ENCODE data around the gene BEST2.

The BEST2 gene

DNA sequence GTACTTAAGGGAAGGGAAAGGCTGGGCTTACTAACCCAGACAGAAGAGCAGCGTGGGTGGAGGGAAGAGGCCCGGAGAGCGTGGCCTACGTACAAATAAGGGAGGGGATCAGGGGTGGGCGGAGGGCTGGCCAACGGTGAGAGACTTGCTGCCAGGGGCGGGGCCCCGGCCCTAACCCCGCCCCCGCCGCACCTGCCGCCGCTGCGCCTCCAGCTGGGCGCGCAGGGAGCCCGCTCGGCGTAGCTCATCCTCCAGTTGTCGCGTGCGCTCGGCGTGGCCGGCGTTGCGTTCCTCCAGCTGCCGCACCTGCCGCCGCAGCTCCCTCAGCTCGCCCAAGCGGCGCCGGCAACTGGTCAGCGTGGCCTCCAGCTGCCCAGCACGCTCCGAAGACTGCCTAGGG lies 18.1 kb downstream of the BEST2 start:
- no peak overlapping the region for H3K27ac Mint-ChIP-seq
- intact Hi-C loops (cut with micrococcal nuclease): no loop called here
- H3K4me3 Mint-ChIP-seq: no peak overlapping the region
- H3K4me1 Mint-ChIP-seq (ENCODE audit: low read depth): peaks cover 27% of the 10 kb centered on the region
- H3K36me3 Mint-ChIP-seq (ENCODE audit: low read depth): peaks cover 69% of the 10 kb centered on the region
- H3K9me3 Mint-ChIP-seq: no peaks in the 10 kb centered on the region
- no peaks in the 10 kb centered on the region for H3K27me3 Mint-ChIP-seq

DNA sequence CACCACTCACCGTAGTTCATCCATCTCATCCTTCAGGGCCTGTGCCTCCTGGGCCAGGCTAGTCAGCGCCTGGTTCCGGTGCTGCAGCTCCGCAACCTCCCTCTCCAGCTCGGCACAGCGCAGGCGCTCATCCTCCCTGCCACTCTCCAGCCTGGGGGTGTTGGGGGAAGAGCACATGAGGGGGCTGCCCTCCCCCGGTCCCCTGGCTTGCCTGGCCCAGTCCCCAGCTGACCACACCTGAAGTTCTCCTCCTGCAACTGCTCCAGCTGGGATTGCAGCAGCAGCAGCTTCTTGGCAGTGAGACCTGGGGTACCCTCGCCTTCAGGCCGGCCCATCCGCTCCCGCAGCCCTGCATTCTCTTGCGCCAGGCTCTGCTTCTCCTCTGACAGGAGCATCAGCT lies 19.3 kb downstream of the BEST2 start:
- Mint-ChIP-seq H3K36me3 (ENCODE audit: low read depth) (peaks cover 57% of the 10 kb centered on the region), H3K4me1 (ENCODE audit: low read depth) (peaks cover 29% of the 10 kb centered on the region), H3K27me3 (no peaks in the 10 kb centered on the region), H3K27ac (no peak overlapping the region), H3K4me3 (no peak overlapping the region), H3K9me3 (no peaks in the 10 kb centered on the region)
- intact Hi-C loops (cut with micrococcal nuclease): no loop called here

DNA sequence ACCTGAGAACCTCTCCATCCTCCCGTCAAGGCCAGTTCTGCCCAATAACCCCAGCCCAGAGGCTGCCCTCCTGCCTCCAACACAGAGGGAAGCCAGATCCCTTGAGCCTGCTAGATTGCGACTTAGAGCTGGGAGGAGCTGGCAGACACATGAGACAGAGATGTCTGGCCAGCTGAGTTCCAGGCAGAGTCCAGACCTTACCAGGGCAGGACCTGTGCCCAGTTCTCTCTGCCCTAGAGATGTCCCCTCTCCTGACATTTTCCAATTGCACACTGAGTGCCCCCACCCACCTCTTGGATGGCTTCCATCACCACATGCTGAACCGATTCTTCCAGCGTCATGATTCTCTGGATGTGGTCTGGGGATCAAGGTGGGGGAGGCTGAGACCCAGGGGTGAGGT lies 20.7 kb downstream of the BEST2 start:
- no peak overlapping the region for H3K4me3 Mint-ChIP-seq
- H3K9me3 Mint-ChIP-seq: no peaks in the 10 kb centered on the region
- H3K4me1 Mint-ChIP-seq (ENCODE audit: low read depth): peaks cover 24% of the 10 kb centered on the region
- no peak overlapping the region for H3K27ac Mint-ChIP-seq
- intact Hi-C loops (cut with micrococcal nuclease): no loop called here
- peaks cover 43% of the 10 kb centered on the region for H3K36me3 Mint-ChIP-seq (ENCODE audit: low read depth)
- no peaks in the 10 kb centered on the region for H3K27me3 Mint-ChIP-seq

DNA sequence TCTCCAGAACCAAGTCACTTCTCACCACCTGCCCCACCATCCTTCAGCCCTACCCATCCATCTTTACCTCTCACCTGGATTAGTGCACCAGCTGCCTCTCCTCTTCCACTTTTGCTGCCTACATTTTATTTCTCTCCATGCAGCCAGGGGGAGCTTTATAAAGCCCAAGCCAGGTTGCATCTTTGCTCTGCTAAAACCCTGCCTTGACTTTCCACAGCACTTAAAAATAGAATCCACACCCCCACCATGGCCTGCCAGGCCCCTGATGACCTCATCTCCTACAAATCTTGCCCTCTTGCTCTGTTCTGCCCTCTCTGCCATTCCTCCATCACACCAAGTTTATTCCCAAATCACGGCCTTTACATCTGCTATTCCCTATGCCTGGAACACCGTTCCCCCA lies 22.0 kb downstream of the BEST2 start:
- no peak overlapping the region for H3K4me3 Mint-ChIP-seq
- no peak overlapping the region for H3K27ac Mint-ChIP-seq
- H3K4me1 Mint-ChIP-seq (ENCODE audit: low read depth): peaks cover 32% of the 10 kb centered on the region

DNA sequence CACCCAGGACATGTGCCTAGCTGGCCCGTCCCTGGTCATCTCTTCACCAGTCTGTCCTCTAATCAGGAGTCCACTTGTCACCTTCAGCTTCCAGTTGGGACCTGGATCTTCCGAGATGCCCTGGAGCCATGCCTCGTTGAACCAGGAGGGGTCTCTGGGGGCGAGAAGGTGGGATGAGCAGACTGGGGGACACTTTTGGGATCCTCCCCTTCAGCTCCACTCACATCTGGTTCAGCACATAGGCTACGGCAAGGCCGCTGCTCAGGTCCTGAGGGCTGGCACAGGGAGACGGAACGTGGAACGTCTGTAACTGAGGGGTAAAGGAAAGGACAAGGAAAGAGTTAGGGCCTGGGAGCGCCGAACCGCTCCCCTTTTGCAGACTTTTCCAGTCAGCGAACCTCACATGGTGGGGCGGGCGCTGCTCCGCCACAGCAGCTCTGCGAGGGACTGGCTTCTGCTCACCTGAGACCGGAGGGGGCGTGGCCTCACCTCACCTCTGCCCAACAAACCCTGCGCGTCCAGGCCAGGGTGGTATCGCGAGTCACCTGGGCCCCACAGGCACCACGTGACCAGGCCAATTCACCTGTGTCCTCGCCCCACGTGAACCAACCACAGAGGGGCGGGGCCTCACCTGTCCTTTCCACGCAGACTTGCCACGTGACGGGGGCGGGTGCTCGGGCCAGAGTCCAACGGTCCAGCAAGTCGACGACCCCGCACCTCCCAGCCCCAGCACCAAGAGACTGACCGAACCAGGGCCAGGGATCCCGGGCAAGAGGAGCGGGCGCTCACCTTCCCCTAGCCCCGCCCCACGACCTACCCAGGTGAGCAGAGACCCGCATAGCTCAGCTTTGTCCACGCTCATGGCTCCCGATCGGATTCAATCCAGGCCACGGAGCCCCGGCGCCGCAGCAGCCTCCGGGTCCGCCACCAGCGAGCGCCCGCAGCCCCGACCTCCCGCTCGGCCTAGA lies 23.3 kb downstream of the BEST2 start, which contains the start of gene HOOK2:
TSS of gene HOOK2 (minus strand) at position 965 of the 968 bp plus-strand sequence. CDS start at position 862, 103 bp downstream.
- peaks cover 38% of the 10 kb centered on the region for H3K36me3 Mint-ChIP-seq (ENCODE audit: low read depth)

More for the DNA sequence above, 22.0 kb downstream of the BEST2 start:
- no peaks in the 10 kb centered on the region for H3K9me3 Mint-ChIP-seq
- intact Hi-C loops (cut with micrococcal nuclease): no loop called here
- peaks cover 45% of the 10 kb centered on the region for H3K36me3 Mint-ChIP-seq (ENCODE audit: low read depth)
- H3K27me3 Mint-ChIP-seq: no peaks in the 10 kb centered on the region

DNA sequence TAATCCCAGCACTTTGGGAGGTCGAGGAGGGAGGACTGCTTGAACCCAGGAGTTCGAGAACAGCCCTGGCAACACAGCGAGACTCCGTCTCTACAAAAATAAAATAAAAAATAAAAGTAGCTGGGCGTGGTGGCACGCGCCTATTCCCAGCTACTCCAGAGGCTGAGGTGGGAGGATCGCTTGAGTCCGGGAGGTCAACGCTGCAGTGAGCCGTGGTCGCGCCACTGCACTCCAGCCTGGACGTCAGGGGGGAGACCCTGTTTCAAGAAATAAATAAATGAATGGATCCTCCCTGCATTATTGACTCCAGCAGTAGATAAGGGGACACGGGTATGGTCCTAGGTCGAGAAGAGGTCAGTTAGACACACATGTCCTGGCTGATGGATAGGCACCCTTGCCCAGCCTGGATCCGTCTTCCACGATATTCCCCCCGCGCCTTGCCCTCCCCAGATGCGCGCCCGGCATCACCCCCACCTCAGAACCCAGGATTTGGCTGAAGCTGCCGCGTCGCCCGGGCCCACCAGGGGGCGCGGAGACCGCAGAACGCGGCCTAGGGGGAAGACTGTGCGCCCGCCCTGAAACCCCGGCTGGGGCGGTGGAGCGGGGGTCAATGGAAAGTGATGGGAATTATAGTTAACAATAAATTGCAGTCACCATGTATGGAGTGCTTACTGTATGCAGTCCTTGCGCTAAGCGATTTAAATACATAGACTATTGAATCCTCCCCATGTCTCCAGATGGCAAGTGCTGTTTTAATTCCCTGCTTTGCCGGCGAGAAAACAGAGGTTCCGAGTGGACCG lies 25.8 kb downstream of the BEST2 start:
- Mint-ChIP-seq H3K36me3 (ENCODE audit: low read depth) (peaks cover 22% of the 10 kb centered on the region), H3K27me3 (no peaks in the 10 kb centered on the region), H3K9me3 (no peaks in the 10 kb centered on the region), H3K4me3 (peak overlapping the region; percentile 83), H3K27ac (peak overlapping the region; percentile 91), H3K4me1 (ENCODE audit: low read depth) (peaks cover 57% of the 10 kb centered on the region)
- intact Hi-C loops (cut with micrococcal nuclease): loop anchor here (1.0 kb wide), 2 partner anchors 14 to 19 kb away; partner anchors contain the start of gene JUNB

More for the DNA sequence above, 23.3 kb downstream of the BEST2 start, which contains the start of gene HOOK2:
- no peaks in the 10 kb centered on the region for H3K27me3 Mint-ChIP-seq
- intact Hi-C loops (cut with micrococcal nuclease): no loop called here
- peaks cover 42% of the 10 kb centered on the region for H3K4me1 Mint-ChIP-seq (ENCODE audit: low read depth)
- peak within 1 kb of the TSS; percentile 81 for H3K27ac Mint-ChIP-seq
- no peaks in the 10 kb centered on the region for H3K9me3 Mint-ChIP-seq
- H3K4me3 Mint-ChIP-seq: peak within 1 kb of the TSS; percentile 72

DNA sequence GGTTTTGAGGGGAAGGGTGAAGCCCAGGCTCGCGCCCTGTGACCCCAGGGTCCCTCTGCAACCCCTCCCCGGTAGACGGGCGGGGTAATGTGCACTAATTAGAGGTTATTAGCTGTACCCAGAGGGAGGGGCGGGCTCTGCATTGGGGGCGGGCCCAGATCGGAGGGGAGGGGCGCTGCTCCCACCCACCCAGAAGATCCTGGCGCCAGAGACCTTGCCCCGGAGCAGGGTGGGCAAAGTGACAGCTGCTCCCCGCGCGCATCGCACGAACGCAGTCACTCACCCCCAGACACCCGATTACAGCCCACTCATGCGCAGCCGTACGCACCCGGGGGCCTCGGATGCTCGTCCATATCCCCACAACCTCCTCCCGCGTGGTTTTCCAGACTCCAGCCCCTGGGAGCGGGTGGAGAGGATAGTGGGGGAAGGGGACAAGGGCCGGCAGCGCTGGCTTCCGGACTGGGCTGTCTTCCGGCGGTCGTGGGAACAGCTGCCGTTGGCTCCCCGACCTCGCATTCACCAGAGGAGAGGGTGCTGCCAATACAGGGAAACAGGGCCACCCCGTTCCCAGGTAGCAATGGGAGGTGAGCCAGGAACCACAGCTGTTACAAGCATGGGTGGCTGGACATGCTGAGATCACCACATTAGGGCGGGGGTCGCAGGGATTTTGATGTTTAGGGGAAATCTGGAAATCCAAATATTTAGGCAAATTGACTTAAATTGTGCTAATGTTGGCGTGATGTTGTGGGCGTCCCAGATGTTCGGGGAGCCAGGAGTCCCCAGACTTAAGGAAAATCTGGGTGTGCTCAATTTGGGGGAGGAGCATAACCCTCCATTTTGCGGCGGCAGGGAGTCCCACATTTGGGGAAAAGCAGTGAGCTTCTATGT lies 26.7 kb downstream of the BEST2 start:
- Mint-ChIP-seq H3K36me3 (ENCODE audit: low read depth) (peaks cover 21% of the 10 kb centered on the region), H3K27ac (peak overlapping the region; percentile 91), H3K27me3 (no peaks in the 10 kb centered on the region), H3K9me3 (no peaks in the 10 kb centered on the region), H3K4me1 (ENCODE audit: low read depth) (peaks cover 48% of the 10 kb centered on the region), H3K4me3 (peak overlapping the region; percentile 83)
- intact Hi-C loops (cut with micrococcal nuclease): no loop called here

DNA sequence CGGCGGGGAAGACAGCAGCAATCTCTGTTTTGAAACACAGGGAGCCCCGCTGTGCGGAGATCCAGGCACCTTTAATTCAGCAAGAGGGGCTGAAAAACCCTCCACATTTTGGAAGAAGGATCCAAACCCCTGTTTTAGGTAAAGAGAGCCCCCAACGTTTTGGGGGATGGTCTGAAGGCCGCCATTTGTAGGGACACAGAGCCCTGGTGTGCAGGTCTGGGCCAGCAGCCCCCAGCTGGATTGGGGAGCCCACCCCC lies 27.2 kb downstream of the BEST2 start:
- Mint-ChIP-seq H3K4me1 (ENCODE audit: low read depth) (peaks cover 43% of the 10 kb centered on the region), H3K9me3 (no peaks in the 10 kb centered on the region), H3K36me3 (ENCODE audit: low read depth) (peaks cover 16% of the 10 kb centered on the region), H3K27me3 (no peaks in the 10 kb centered on the region), H3K27ac (peak overlapping the region; percentile 91), H3K4me3 (peak overlapping the region; percentile 83)
- intact Hi-C loops (cut with micrococcal nuclease): no loop called here

DNA sequence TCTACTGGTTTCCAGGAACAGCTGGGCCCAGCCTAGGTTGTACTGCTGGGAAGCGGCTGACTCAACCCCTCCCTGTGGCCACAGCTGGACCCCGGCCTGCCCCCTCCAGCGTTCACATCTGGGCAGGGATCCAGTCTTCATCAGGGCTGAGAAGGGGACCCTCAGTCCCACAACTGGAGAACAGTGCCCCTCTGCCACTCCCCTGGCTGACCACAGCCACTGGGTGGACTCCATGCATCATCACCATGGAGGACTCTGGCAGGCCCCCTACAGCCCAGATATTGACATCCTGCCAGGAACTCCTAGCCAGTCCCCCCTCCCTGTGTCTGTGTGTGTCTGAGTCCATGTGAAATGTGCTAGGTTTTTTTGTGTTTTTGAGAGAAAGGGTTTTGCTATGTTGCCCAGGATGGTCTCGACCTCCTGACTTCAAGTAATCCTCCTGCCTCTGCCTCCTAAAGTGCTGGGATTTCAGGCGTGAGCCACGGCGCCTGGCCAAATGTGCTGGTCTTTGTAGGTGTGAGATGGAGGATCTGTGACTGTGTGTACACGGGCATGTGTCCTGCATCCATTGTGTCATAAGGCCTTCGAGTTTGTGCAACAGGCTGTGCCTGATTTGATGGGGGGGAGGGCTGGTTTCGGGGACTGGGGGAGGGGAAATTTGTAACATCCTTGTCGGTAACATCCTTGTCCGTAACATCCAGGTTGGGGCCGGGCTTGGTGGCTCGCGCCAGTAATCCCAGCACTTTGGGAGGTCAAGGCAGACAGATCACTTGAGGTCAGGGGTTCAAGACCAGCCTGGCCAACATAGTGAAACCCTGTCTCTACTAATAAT lies 27.8 kb downstream of the BEST2 start:
- peaks cover 40% of the 10 kb centered on the region for H3K4me1 Mint-ChIP-seq (ENCODE audit: low read depth)
- intact Hi-C loops (cut with micrococcal nuclease): no loop called here
- no peaks in the 10 kb centered on the region for H3K27me3 Mint-ChIP-seq
- peak overlapping the region; percentile 83 for H3K4me3 Mint-ChIP-seq
- H3K9me3 Mint-ChIP-seq: no peaks in the 10 kb centered on the region
- peaks cover 13% of the 10 kb centered on the region for H3K36me3 Mint-ChIP-seq (ENCODE audit: low read depth)
- H3K27ac Mint-ChIP-seq: peak overlapping the region; percentile 91

DNA sequence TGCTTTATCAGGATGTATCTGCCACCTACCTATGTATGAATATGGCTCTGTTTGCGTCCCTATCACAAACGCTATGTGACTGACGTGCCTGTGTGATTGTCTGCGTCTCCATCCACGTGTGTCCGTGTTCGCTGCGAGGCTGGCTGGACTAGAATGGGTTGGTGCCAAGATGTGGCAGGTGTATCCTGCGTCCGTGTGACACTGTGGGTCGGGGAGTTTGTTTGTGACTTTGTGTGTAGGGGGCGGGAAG lies 30.5 kb downstream of the BEST2 start:
- intact Hi-C loops (cut with micrococcal nuclease): loop anchor here (1.0 kb wide), 1 partner anchor 8 kb away; no protein-coding TSS in a partner anchor
- no peak overlapping the region for H3K27ac Mint-ChIP-seq
- H3K9me3 Mint-ChIP-seq: no peaks in the 10 kb centered on the region
- H3K4me1 Mint-ChIP-seq (ENCODE audit: low read depth): peaks cover 41% of the 10 kb centered on the region
- H3K4me3 Mint-ChIP-seq: no peak overlapping the region
- no peaks in the 10 kb centered on the region for H3K27me3 Mint-ChIP-seq
- peaks cover 13% of the 10 kb centered on the region for H3K36me3 Mint-ChIP-seq (ENCODE audit: low read depth)

DNA sequence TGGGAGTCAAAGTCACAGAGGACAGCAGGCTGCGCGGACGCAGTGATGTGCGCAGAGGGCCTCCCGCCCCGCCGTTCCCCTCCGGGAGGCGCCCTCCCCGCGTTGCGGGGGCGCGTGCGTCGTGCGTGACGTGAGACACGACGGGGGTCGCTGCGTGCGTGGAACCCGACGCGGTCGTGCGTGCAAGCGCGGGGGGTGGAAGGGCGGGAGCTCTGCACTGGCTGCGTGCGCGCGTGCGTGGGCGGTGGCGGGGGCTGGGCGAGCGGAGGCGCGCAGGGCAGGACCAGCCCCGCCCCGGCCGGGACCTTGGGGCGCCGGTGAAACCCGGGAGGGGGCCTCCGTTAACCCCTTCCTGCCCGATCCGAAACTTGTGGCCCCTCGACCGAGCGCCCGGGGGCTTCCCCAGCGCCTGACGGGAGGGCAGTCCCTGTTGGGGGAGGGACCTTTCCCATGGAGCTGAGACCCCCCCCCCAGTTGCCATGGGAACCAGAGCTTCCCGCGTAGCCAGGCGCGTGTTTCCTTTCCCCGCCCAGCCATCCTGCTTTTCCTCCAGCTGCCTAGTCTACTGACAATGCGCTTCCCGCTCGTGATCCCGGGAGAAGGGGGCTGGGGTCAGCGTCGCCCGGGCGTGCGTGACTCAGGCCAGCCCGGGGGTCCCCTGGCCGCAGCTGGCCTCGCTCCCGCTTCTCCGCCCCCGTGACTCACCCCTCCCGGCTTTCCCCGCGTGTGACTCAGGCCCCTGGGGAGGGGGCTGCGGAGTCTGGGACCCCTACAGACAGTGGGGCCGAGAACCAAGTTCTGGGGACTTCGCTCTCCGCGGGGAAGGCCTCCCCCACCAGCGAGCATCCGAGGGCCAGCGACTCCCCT lies 31.1 kb downstream of the BEST2 start:
- no peak overlapping the region for H3K27ac Mint-ChIP-seq

DNA sequence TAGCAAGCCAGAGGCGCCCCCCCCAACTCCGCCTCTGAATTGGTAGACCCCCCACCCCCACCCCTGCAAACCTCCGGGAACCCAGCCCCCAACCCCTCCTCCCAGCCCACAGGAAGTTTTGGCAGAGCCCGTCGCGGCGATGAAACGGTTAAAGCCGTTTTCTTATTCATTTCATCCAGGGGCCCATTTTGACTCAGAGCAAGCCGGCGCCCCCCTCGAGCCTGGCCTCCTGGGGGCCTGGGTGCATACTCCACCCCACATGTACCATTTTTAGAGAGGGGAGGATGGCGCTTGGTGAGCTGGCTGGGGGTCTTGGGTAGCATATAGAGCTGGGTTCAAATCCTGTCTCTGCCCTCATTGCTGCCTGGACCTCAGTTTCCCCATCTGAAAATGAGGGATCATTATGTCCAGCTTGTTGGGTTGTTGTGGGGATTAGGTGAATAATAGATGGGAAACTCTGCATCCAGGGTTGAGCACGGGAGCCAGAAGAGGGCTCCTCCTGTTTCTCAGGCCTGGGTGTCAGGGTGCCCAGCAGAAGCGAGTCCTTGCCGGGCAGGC lies 31.8 kb downstream of the BEST2 start:
- peaks cover 3% of the 10 kb centered on the region for H3K36me3 Mint-ChIP-seq (ENCODE audit: low read depth)
- no peaks in the 10 kb centered on the region for H3K27me3 Mint-ChIP-seq
- no peak overlapping the region for H3K4me3 Mint-ChIP-seq
- H3K4me1 Mint-ChIP-seq (ENCODE audit: low read depth): peaks cover 40% of the 10 kb centered on the region
- no peaks in the 10 kb centered on the region for H3K9me3 Mint-ChIP-seq
- no peak overlapping the region for H3K27ac Mint-ChIP-seq
- intact Hi-C loops (cut with micrococcal nuclease): no loop called here

More for the DNA sequence above, 31.1 kb downstream of the BEST2 start:
- Mint-ChIP-seq H3K36me3 (ENCODE audit: low read depth) (peaks cover 10% of the 10 kb centered on the region), H3K4me3 (no peak overlapping the region), H3K4me1 (ENCODE audit: low read depth) (peaks cover 36% of the 10 kb centered on the region), H3K9me3 (no peaks in the 10 kb centered on the region), H3K27me3 (no peaks in the 10 kb centered on the region)
- intact Hi-C loops (cut with micrococcal nuclease): loop anchor here (1.0 kb wide), 1 partner anchor 8 kb away; no protein-coding TSS in a partner anchor
